Caco-2 (cell line): ENCODE measurements around the gene COMMD10. TPM values are rescaled to one million over a fixed set of nuclear protein-coding genes. Genes with fewer than 3 reads are reported as not detected.

Experiments
- BruUV-seq: library from RNA; stranded (reverse); fragments of 400-500 nt; replicated peaks from 2 replicates; lab custom pipeline; 2021; lab: Mats Ljungman, UMichigan
- CTCF ChIA-PET: fragments of 300-600 bp; sonication (Branson Sonifier 250); formaldehyde crosslinking; loops from one replicate; lab custom pipeline; 2022; ENCODE audit warnings: antibody characterized with exemption; lab: Charles Lee
- POLR2A ChIA-PET: fragments of 300-600 bp; sonication (Branson Sonifier 250); formaldehyde crosslinking; loops from one replicate; lab custom pipeline; 2022; ENCODE audit warnings: antibody characterized with exemption; lab: Charles Lee
- DNase-seq, 2 experiments: peaks; one replicate each; pipeline versions ENCODE4 v3.0.0 to v3.0.0-alpha.2; 2020 to 2022
- H3K27me3 ChIP-seq: replicated peaks from 2 replicates; pipeline ENCODE4 v1.6.0; 2011; ENCODE audit warnings: low read length; ENCODE audit not compliant: control insufficient read depth, insufficient read depth
- H3K36me3 ChIP-seq: 2 replicates; pipeline ENCODE4 v1.5.1; 2011; ENCODE audit warnings: low read length; ENCODE audit not compliant: control insufficient read depth, insufficient read depth
- H3K4me1 ChIP-seq: fragments of 250-450 bp; sonication (Bioruptor Pico); 2 replicates; pipeline ENCODE4 v1.5.1; 2020; ENCODE audit warnings: mild to moderate bottlenecking
- H3K4me3 ChIP-seq: 2 replicates; pipeline ENCODE4 v1.5.1; 2011; ENCODE audit warnings: low read depth, mild to moderate bottlenecking, control low read depth, low read length
- H3K9me3 ChIP-seq: fragments of 250-450 bp; sonication (Bioruptor Pico); 2 replicates; pipeline ENCODE4 v1.5.1; 2020; ENCODE audit warnings: mild to moderate bottlenecking, moderate library complexity
- H3K27ac Mint-ChIP-seq: one replicate; pipeline ENCODE4 v1.8.0; 2022; ENCODE audit warnings: mixed read lengths; ENCODE audit not compliant: unreplicated experiment
- H3K27me3 Mint-ChIP-seq: one replicate; pipeline ENCODE4 v1.8.0; 2022; ENCODE audit warnings: mixed read lengths; ENCODE audit not compliant: insufficient read depth, unreplicated experiment
- H3K36me3 Mint-ChIP-seq: one replicate; pipeline ENCODE4 v1.8.0; 2022; ENCODE audit warnings: mild to moderate bottlenecking, mixed read lengths; ENCODE audit not compliant: insufficient read depth, unreplicated experiment
- H3K4me1 Mint-ChIP-seq: one replicate; pipeline ENCODE4 v1.8.0; 2022; ENCODE audit warnings: low read depth, mixed read lengths; ENCODE audit not compliant: unreplicated experiment
- H3K4me3 Mint-ChIP-seq: one replicate; pipeline ENCODE4 v1.8.0; 2022; ENCODE audit warnings: mild to moderate bottlenecking, moderate library complexity, mixed read lengths; ENCODE audit not compliant: unreplicated experiment
- H3K9me3 Mint-ChIP-seq: one replicate; pipeline ENCODE4 v1.8.0; 2022; ENCODE audit warnings: mixed read lengths; ENCODE audit not compliant: unreplicated experiment
- intact Hi-C: fragments of 100-400 bp; cut with micrococcal nuclease; formaldehyde crosslinking; loops from one replicate; pipeline ENCODE4 v1.10.0; 2022; ENCODE audit not compliant: unreplicated experiment
- total RNA-seq: library from RNA; stranded (reverse); gene quantifications from 2 replicates; pipeline ENCODE4 v1.2.3, GENCODE V29; 2022
- TF ChIP-seq, protein P1 (sequence below), 2 experiments: fragments of 200-600 bp in 1 of 2; IDR thresholded peaks; 1 replicate in 1 of 2; 2 replicates in 1 of 2; pipeline versions ENCODE4 v1.5.1 to v1.8.0; 2011 to 2022; ENCODE audit warnings: antibody characterized with exemption in 1 of 2, control low read depth in 1 of 2, inconsistent platforms in 1 of 2, low read depth in 1 of 2, low read length in 1 of 2, mild to moderate bottlenecking in 1 of 2, moderate library complexity in 1 of 2; ENCODE audit not compliant: insufficient read depth in 1 of 2, severe bottlenecking in 1 of 2, unreplicated experiment in 1 of 2

Gene COMMD10
- total RNA-seq, 1 experiment from 2014 or later: 26.4 TPM

DNA sequence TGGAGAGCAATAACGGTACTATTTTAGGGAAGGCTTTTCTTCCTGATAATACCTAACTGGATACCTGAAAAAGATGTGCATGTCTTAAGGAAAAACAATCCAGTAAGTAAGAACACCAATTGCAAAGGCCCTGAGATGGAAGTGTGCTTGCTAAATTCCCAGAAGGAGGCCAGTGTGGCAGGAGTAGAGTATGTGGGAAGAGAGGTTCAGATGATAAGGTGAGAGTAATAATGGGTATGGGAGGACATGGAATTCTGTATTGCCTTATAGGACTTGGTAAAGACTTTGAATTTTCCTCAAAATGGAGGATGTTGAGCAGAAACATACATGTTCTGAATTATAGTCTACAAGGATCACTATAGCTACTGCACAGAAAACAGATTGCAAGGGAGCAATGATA lies 89.3 kb downstream of the COMMD10 start:
- intact Hi-C loops: no loop called here
- H3K4me3 ChIP-seq: no peak overlapping the region
- H3K27me3 Mint-ChIP-seq: no peaks in the 10 kb centered on the region
- H3K27ac Mint-ChIP-seq: no peak overlapping the region
- no peak overlapping the region for H3K4me3 Mint-ChIP-seq
- POLR2A ChIA-PET: no interaction called here
- no peaks in the 10 kb centered on the region for H3K36me3 Mint-ChIP-seq
- no peaks in the 10 kb centered on the region for H3K9me3 ChIP-seq
- no peaks in the 10 kb centered on the region for H3K4me1 ChIP-seq
- H3K36me3 ChIP-seq: no peaks in the 10 kb centered on the region
- DNase-seq: no peak
- no peaks in the 10 kb centered on the region for H3K27me3 ChIP-seq
- TF ChIP-seq, protein P1, sequence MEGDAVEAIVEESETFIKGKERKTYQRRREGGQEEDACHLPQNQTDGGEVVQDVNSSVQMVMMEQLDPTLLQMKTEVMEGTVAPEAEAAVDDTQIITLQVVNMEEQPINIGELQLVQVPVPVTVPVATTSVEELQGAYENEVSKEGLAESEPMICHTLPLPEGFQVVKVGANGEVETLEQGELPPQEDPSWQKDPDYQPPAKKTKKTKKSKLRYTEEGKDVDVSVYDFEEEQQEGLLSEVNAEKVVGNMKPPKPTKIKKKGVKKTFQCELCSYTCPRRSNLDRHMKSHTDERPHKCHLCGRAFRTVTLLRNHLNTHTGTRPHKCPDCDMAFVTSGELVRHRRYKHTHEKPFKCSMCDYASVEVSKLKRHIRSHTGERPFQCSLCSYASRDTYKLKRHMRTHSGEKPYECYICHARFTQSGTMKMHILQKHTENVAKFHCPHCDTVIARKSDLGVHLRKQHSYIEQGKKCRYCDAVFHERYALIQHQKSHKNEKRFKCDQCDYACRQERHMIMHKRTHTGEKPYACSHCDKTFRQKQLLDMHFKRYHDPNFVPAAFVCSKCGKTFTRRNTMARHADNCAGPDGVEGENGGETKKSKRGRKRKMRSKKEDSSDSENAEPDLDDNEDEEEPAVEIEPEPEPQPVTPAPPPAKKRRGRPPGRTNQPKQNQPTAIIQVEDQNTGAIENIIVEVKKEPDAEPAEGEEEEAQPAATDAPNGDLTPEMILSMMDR (IDR thresholded peaks at IDR 0.05; ENCODE audit: insufficient read depth in 1 of 2, low read depth in 1 of 2, low read length in 1 of 2, severe bottlenecking in 1 of 2, unreplicated experiment in 1 of 2): no peak
- CTCF ChIA-PET: no interaction called here
- BruUV-seq: no TSS peak
- peaks cover 4% of the 10 kb centered on the region for H3K4me1 Mint-ChIP-seq
- peaks cover 18% of the 10 kb centered on the region for H3K9me3 Mint-ChIP-seq

DNA sequence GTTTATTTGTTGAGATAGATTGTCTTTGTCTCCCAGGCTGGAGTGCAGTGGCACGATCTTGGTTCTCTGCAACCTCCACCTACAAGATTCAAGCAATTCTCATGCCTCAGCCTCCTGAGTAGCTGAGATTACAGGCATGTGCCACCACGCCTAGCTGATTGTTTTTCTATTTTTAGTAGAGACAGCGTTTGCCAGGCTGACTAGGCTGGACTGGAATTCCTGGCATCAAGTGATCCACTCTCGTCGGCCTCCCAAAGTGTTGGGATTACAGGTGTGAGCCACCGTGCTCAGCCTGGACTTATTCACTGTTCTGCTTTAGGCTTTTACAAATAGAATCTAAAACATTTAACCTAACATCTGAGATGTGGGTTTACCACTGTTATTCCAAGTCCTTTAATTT lies 91.3 kb downstream of the COMMD10 start:
- H3K27me3 ChIP-seq: no peaks in the 10 kb centered on the region
- ChIA-PET POLR2A (no interaction called here), CTCF (no interaction called here)
- H3K36me3 ChIP-seq: no peaks in the 10 kb centered on the region
- no peak overlapping the region for H3K4me3 ChIP-seq
- DNase-seq: no peak
- Mint-ChIP-seq H3K4me1 (peaks cover 4% of the 10 kb centered on the region), H3K27me3 (no peaks in the 10 kb centered on the region), H3K27ac (no peak overlapping the region), H3K4me3 (no peak overlapping the region), H3K36me3 (no peaks in the 10 kb centered on the region), H3K9me3 (peaks cover 15% of the 10 kb centered on the region)
- H3K4me1 ChIP-seq: no peaks in the 10 kb centered on the region
- H3K9me3 ChIP-seq: no peaks in the 10 kb centered on the region
- intact Hi-C loops: no loop called here
- BruUV-seq: no TSS peak
- TF ChIP-seq, protein P1 (IDR thresholded peaks at IDR 0.05; ENCODE audit: insufficient read depth in 1 of 2, low read depth in 1 of 2, low read length in 1 of 2, severe bottlenecking in 1 of 2, unreplicated experiment in 1 of 2): no peak

DNA sequence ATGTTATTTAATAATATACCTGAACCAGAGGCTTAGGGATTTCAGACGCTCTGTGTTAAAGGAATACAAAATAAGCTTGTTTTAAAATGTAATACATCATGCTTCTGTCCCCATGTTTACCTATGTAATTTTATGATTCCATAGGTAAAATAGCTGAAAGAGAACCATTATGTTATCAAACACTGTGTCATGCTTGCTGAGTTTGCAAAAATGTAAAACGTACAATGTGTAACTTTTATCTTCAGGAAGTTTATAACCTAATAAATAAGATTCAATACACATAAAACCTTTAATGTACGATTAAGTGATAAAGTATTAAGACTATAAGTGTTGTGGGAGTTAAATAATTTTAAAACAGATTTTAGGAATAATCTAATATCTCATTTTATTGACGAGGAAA lies 94.1 kb downstream of the COMMD10 start:
- peaks cover 11% of the 10 kb centered on the region for H3K9me3 Mint-ChIP-seq
- ChIA-PET POLR2A (no interaction called here), CTCF (no interaction called here)
- Histone ChIP-seq H3K4me3 (no peak overlapping the region), H3K27me3 (no peaks in the 10 kb centered on the region), H3K4me1 (no peaks in the 10 kb centered on the region), H3K9me3 (no peaks in the 10 kb centered on the region), H3K36me3 (no peaks in the 10 kb centered on the region)
- H3K27me3 Mint-ChIP-seq: no peaks in the 10 kb centered on the region
- TF ChIP-seq, protein P1 (IDR thresholded peaks at IDR 0.05; ENCODE audit: insufficient read depth in 1 of 2, low read depth in 1 of 2, low read length in 1 of 2, severe bottlenecking in 1 of 2, unreplicated experiment in 1 of 2): no peak
- intact Hi-C loops: no loop called here
- H3K27ac Mint-ChIP-seq: no peak overlapping the region
- no peak overlapping the region for H3K4me3 Mint-ChIP-seq
- no peak for DNase-seq
- BruUV-seq: no TSS peak
- H3K4me1 Mint-ChIP-seq: peaks cover 4% of the 10 kb centered on the region
- no peaks in the 10 kb centered on the region for H3K36me3 Mint-ChIP-seq
